HG02885 (cell line): Measurements from ENCODE around the gene ATG5.

Source experiments
- ATAC-seq: cut with Tn5 transposase; IDR thresholded peaks from one replicate; pipeline ENCODE4 v1.9.1; 2021; ENCODE audit warnings: mild to moderate bottlenecking; ENCODE audit not compliant: unreplicated experiment, poor library complexity

Gene ATG5

GRCh38 chr6:106325336-106326178 is at the start of gene ATG5:
Gene ATG5, minus strand, starts transcription at chr6:106325760. Its CDS starts 9,552 bp downstream, at chr6:106316208.
- ATAC-seq: peak; percentile 96

- no peak for ATAC-seq
These were observed 48.1 kb upstream of the ATG5 start for GRCh38 chr6:106373502-106374239.

GRCh38 chr6:106372838-106373501 is 47.4 kb upstream of the ATG5 start:
- no peak for ATAC-seq

GRCh38 chr6:106370639-106371038 is 45.1 kb upstream of the ATG5 start:
- no peak for ATAC-seq

GRCh38 chr6:106369739-106370138 is 44.2 kb upstream of the ATG5 start:
- ATAC-seq: no peak

- no peak for ATAC-seq
These were observed 38.0 kb upstream of the ATG5 start for GRCh38 chr6:106363401-106364138.

- peak; percentile 44 for ATAC-seq
These were observed 35.5 kb upstream of the ATG5 start for GRCh38 chr6:106360989-106361430.

- peak; percentile 82 for ATAC-seq
These were observed 34.9 kb upstream of the ATG5 start, which contains the start of gene CRYBG1 for GRCh38 chr6:106360410-106360988. Gene CRYBG1, plus strand, starts transcription at chr6:106360717. Its CDS starts 192 bp downstream, at chr6:106360909.

GRCh38 chr6:106359959-106360409 is 34.4 kb upstream of the ATG5 start:
- ATAC-seq: no peak

GRCh38 chr6:106356378-106356777 is 30.8 kb upstream of the ATG5 start:
- no peak for ATAC-seq

GRCh38 chr6:106347219-106347618 is 21.7 kb upstream of the ATG5 start:
- no peak for ATAC-seq

- ATAC-seq: peak; percentile 68
These were observed 13.9 kb upstream of the ATG5 start for GRCh38 chr6:106339334-106340029.

- ATAC-seq: peak; percentile 75
These were observed 9.3 kb upstream of the ATG5 start for GRCh38 chr6:106334646-106335448.

- no peak for ATAC-seq
These were observed 729 bp downstream of the ATG5 start for GRCh38 chr6:106324726-106325335.

- ATAC-seq: no peak
These were observed 3.6 kb downstream of the ATG5 start for GRCh38 chr6:106321940-106322339.

- ATAC-seq: no peak
These were observed 6.7 kb downstream of the ATG5 start for GRCh38 chr6:106318851-106319250.

GRCh38 chr6:106318061-106318460 is 7.5 kb downstream of the ATG5 start:
- no peak for ATAC-seq

GRCh38 chr6:106316375-106316766 is 9.2 kb downstream of the ATG5 start:
- no peak for ATAC-seq
